Measurements from ENCODE around the gene PCK2.

PCK2 gene

GRCh38 chr14:24057271-24057670 is 36.8 kb upstream of the PCK2 start:
- Mint-ChIP-seq H3K27me3 (no peaks in the 10 kb centered on the region), H3K4me1 (ENCODE audit: low read depth in 2 of 2) (peaks cover 13 to 21% of the 10 kb centered on the region in 2 donors), H3K27ac (no peak overlapping the region), H3K4me3 (no peak overlapping the region), H3K36me3 (ENCODE audit: insufficient read depth) (no peaks in the 10 kb centered on the region), H3K9me3 (no peaks in the 10 kb centered on the region)
- no peak for ATAC-seq (replicated peaks)
- no peak for DNase-seq

DNA sequence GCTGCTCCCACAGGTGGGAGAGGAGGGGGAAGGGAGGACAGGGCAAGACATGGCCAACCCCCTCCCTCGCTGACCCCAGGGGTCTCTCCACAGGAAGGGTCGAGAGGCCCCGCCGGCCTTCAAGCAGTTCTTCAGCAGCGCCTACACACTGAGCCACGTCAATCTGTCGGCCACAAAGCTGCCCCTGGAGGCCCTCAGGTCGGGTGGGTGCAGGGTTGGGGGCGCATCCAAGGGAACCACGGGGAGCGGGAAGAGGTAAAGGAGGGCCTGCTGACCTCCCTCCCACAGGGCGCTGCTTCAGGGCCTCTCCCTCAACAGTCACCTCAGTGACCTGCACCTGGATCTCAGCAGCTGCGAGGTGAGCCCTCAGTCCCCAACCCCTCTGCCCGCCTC is 36.2 kb upstream of the PCK2 start:
- Mint-ChIP-seq H3K36me3 (ENCODE audit: insufficient read depth) (no peaks in the 10 kb centered on the region), H3K4me1 (ENCODE audit: low read depth in 2 of 2) (peaks cover 10 to 18% of the 10 kb centered on the region in 2 donors), H3K27me3 (no peaks in the 10 kb centered on the region), H3K27ac (peak overlapping the region; percentile 54 to 61), H3K4me3 (no peak overlapping the region), H3K9me3 (no peaks in the 10 kb centered on the region)
- ATAC-seq (replicated peaks) (no peak), DNase-seq (no peak)

GRCh38 chr14:24058260-24058950 is 35.7 kb upstream of the PCK2 start:
- peak overlapping the region; percentile 61 to 73 for H3K27ac Mint-ChIP-seq
- no peaks in the 10 kb centered on the region for H3K27me3 Mint-ChIP-seq
- no peak overlapping the region for H3K4me3 Mint-ChIP-seq
- H3K9me3 Mint-ChIP-seq = no peaks in the 10 kb centered on the region
- peaks cover 5 to 12% of the 10 kb centered on the region in 2 donors for H3K4me1 Mint-ChIP-seq (ENCODE audit: low read depth in 2 of 2)
- peak; percentile 50 to 75 (median 51) for DNase-seq
- H3K36me3 Mint-ChIP-seq (ENCODE audit: insufficient read depth) = no peaks in the 10 kb centered on the region
- ATAC-seq (replicated peaks) = peak; percentile 73

GRCh38 chr14:24058951-24059475 is 35.1 kb upstream of the PCK2 start:
- no peak for DNase-seq
- no peak for ATAC-seq (replicated peaks)
- no peaks in the 10 kb centered on the region for H3K9me3 Mint-ChIP-seq
- H3K36me3 Mint-ChIP-seq (ENCODE audit: insufficient read depth) = no peaks in the 10 kb centered on the region
- no peak overlapping the region for H3K4me3 Mint-ChIP-seq
- peaks cover 2 to 9% of the 10 kb centered on the region in 2 donors for H3K4me1 Mint-ChIP-seq (ENCODE audit: low read depth in 2 of 2)
- H3K27ac Mint-ChIP-seq = peak overlapping the region in 1 of 2 donors; percentile 73
- H3K27me3 Mint-ChIP-seq = no peaks in the 10 kb centered on the region

DNA sequence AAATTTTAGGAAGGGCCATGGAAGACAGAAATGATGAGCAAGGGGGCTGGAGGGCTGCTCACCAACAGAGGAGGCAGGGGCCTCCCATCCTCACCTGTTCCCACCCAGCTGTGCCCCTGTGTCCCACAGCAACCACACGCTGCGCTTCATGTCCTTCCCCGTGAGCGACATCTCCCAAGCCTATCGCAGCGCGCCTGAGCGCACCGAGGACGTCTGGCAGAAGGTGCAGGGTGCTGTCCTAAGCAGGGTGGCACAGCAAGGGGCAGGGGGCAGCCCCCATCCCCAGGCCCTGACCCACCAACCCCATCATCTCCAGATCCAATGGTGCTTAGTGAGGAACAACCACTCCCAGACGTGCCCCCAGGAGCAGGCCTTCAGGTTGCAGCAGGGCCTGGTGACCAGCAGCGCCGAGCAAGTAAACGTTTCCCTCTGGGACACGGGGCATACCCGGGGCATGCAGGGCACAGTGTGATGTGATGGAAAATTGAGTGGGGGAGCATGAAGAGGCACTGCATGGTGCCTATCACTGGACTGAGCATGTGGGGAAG is 34.2 kb upstream of the PCK2 start:
- Mint-ChIP-seq H3K9me3 (no peaks in the 10 kb centered on the region), H3K4me1 (ENCODE audit: low read depth in 2 of 2) (peaks cover 2 to 9% of the 10 kb centered on the region in 2 donors), H3K27ac (no peak overlapping the region), H3K4me3 (no peak overlapping the region), H3K27me3 (no peaks in the 10 kb centered on the region), H3K36me3 (ENCODE audit: insufficient read depth) (no peaks in the 10 kb centered on the region)
- ATAC-seq (replicated peaks) = no peak
- DNase-seq = no peak

DNA sequence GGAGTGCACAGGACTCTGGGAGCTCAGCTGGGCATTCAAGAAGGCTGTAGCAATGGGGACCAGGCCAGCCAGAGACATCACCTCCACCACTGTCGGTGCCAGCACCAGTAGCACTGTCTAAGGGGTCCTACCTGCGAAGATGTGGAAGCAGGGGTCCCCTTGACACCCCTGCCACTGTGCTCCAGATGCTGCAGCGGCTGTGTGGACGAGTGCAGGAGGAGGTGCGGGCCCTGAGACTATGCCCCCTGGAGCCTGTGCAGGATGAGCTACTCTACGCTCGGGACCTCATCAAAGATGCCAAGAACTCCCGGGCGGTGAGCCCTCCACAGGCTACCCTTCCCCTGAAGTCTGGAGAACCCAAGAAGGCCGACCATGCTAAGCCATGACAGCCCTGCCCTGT is 33.7 kb upstream of the PCK2 start:
- DNase-seq (no peak), ATAC-seq (replicated peaks) (no peak)
- Mint-ChIP-seq H3K4me3 (no peak overlapping the region), H3K27me3 (no peaks in the 10 kb centered on the region), H3K4me1 (ENCODE audit: low read depth in 2 of 2) (peaks cover 2 to 9% of the 10 kb centered on the region in 2 donors), H3K27ac (no peak overlapping the region), H3K9me3 (no peaks in the 10 kb centered on the region), H3K36me3 (ENCODE audit: insufficient read depth) (no peaks in the 10 kb centered on the region)

DNA sequence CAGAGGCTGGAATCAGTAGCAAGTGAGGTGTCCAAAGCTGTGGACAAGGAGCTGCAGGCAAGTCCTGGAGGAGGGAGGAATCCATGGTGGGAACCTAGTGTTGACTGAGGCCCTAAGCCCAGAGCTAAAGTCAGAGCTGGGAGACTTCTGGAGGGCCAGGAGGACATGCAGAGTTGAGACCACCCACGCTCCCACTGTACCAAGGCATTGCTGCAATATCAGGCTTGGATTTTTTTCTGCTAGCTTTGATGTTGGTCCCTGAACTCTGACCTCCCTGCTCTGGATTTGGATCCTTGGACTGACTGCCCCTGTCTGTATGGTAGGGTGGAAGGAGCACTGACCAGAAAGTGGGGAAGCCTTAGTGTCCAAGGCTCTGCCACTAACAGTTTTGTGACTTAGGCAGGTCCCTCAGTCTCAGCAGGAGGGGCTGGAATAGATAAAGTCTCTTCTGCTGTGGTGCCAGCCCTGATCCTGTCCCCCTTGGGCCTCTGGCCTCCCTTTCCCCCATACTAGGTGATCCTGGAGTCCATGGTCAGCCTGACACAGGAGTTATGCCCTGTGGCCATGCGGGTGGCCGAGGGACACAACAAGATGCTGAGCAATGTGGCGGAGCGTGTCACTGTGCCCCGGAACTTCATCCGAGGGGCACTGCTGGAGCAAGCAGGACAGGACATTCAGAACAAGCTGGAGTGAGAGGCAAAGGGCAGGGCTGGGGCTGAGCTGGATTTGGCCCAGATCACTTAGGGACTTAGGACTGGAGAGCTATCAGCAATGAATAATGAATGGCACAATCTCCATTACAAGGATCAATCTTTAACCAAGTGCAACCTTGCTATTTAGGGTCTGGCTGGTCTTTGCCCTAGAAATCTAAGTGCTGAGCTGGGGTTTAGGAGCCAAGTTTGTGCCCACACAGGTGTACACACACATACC is 32.9 kb upstream of the PCK2 start:
- H3K27me3 Mint-ChIP-seq = no peaks in the 10 kb centered on the region
- DNase-seq = no peak
- ATAC-seq (replicated peaks) = no peak
- H3K4me1 Mint-ChIP-seq (ENCODE audit: low read depth in 2 of 2) = peaks cover 2 to 9% of the 10 kb centered on the region in 2 donors
- H3K4me3 Mint-ChIP-seq = no peak overlapping the region
- no peaks in the 10 kb centered on the region for H3K36me3 Mint-ChIP-seq (ENCODE audit: insufficient read depth)
- peak overlapping the region in 1 of 2 donors; percentile 1 for H3K27ac Mint-ChIP-seq
- H3K9me3 Mint-ChIP-seq = no peaks in the 10 kb centered on the region

GRCh38 chr14:24062216-24062980 is 31.7 kb upstream of the PCK2 start:
- Mint-ChIP-seq H3K4me1 (ENCODE audit: low read depth in 2 of 2) (peaks cover 2 to 9% of the 10 kb centered on the region in 2 donors), H3K36me3 (ENCODE audit: insufficient read depth) (no peaks in the 10 kb centered on the region), H3K27me3 (peaks cover 0 to under 1% of the 10 kb centered on the region in 2 donors), H3K4me3 (no peak overlapping the region), H3K9me3 (no peaks in the 10 kb centered on the region), H3K27ac (no peak overlapping the region)
- DNase-seq (no peak), ATAC-seq (replicated peaks) (no peak)

DNA sequence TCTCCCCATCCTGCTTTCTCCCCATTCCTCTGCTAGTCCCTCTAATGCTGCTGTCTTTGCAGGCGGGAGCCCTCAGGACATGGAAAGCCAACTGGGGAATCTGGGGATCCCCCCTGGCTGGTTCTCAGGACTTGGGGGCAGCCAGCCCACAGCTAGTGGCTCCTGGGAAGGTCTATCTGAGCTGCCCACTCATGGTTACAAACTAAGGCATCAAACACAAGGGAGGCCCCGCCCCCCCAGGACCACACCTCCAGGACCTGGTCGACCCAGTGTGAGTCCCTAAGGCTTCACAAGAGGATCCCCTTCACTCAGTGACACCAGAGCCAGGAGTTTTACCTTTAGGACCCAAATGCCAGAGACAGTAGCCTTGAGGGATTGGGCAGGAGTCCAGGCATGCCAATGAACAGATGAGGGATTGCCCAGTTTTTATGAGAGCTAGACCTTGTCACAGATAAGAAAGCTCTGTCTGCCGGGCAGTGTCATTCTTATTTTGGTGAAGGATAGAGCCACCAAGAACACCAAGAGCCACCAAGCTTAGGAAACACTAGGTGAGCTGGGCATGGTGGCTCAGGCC is 30.8 kb upstream of the PCK2 start:
- DNase-seq (no peak), ATAC-seq (replicated peaks) (no peak)
- Mint-ChIP-seq H3K9me3 (no peaks in the 10 kb centered on the region), H3K4me1 (ENCODE audit: low read depth in 2 of 2) (peaks cover 0 to 5% of the 10 kb centered on the region in 2 donors), H3K27ac (peak overlapping the region in 1 of 2 donors; percentile 21), H3K4me3 (no peak overlapping the region), H3K27me3 (peaks cover 0 to 10% of the 10 kb centered on the region in 2 donors), H3K36me3 (ENCODE audit: insufficient read depth) (no peaks in the 10 kb centered on the region)

GRCh38 chr14:24064091-24064795 is 29.9 kb upstream of the PCK2 start:
- ATAC-seq (replicated peaks) (no peak), DNase-seq (no peak)
- H3K36me3 Mint-ChIP-seq (ENCODE audit: insufficient read depth) = no peaks in the 10 kb centered on the region
- no peaks in the 10 kb centered on the region for H3K4me1 Mint-ChIP-seq (ENCODE audit: low read depth in 2 of 2)
- H3K27me3 Mint-ChIP-seq = peaks cover 2 to 16% of the 10 kb centered on the region in 2 donors
- no peak overlapping the region for H3K4me3 Mint-ChIP-seq
- H3K9me3 Mint-ChIP-seq = no peaks in the 10 kb centered on the region
- H3K27ac Mint-ChIP-seq = no peak overlapping the region

- DNase-seq = no peak
- H3K4me3 Mint-ChIP-seq = no peak overlapping the region
- no peak for ATAC-seq (replicated peaks)
- no peaks in the 10 kb centered on the region for H3K36me3 Mint-ChIP-seq (ENCODE audit: insufficient read depth)
- no peak overlapping the region for H3K27ac Mint-ChIP-seq
- peaks cover 8 to 22% of the 10 kb centered on the region in 2 donors for H3K27me3 Mint-ChIP-seq
- H3K4me1 Mint-ChIP-seq (ENCODE audit: low read depth in 2 of 2) = no peaks in the 10 kb centered on the region
- no peaks in the 10 kb centered on the region for H3K9me3 Mint-ChIP-seq
Observed at GRCh38 chr14:24064856-24065255, 29.3 kb upstream of the PCK2 start.

- no peaks in the 10 kb centered on the region for H3K36me3 Mint-ChIP-seq (ENCODE audit: insufficient read depth)
- no peaks in the 10 kb centered on the region for H3K9me3 Mint-ChIP-seq
- no peak overlapping the region for H3K4me3 Mint-ChIP-seq
- DNase-seq = no peak
- H3K4me1 Mint-ChIP-seq (ENCODE audit: low read depth in 2 of 2) = peaks cover 0 to 2% of the 10 kb centered on the region in 2 donors
- no peak overlapping the region for H3K27ac Mint-ChIP-seq
- no peak for ATAC-seq (replicated peaks)
- peaks cover 9 to 27% of the 10 kb centered on the region in 2 donors for H3K27me3 Mint-ChIP-seq
Observed at GRCh38 chr14:24065408-24065807, 28.7 kb upstream of the PCK2 start.
